ENCODE data around the gene PIGW.

Gene PIGW, protein sequence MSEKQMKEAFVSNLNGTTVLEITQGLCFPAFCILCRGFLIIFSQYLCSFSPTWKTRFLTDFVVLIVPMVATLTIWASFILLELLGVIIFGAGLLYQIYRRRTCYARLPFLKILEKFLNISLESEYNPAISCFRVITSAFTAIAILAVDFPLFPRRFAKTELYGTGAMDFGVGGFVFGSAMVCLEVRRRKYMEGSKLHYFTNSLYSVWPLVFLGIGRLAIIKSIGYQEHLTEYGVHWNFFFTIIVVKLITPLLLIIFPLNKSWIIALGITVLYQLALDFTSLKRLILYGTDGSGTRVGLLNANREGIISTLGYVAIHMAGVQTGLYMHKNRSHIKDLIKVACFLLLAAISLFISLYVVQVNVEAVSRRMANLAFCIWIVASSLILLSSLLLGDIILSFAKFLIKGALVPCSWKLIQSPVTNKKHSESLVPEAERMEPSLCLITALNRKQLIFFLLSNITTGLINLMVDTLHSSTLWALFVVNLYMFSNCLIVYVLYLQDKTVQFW

DNA sequence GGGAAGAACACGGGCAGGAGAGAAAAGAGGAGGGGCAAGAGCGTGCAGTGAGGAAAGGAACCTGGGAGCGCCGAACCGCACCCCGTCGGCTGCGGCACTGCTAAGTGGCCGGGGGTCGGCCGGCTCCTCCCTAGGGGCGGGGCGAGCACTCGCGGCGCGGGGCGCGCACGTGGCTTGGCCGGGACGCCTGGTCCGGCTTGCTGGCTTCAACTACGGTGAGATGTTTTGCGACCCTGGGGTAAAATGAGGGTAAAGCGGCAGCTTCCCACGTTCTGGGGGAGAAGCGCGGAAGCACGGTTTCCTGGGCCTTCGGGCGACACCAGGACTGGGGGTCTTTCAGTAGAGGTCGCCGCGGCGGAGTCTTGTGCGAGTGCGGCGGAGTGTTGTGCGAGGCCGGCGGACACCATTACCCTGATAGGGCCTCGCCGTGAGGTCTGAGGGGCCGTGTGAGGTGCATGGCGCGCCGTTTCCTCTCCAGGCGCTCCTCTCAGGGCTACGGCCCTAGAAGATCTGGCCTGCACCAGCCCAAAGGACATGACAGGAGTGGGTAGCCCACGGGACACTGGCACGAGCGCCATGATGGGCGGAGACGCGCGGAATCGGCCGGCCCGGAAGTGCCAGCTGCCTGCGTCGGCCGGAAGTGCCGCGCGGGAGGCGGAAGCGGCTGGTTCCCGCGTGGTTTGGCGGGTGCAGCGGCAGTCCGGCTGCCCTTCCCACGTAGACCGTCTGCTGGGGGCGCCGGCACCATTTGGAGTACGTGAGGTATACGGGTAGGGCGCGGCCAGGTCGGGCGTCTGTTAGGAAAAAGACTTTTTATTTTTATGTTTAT lies at the start of gene PIGW, which contains the start of gene MYO19:
TSS of gene PIGW (plus strand) at position 148 of the 829 bp plus-strand sequence. CDS start 2,115 bp downstream, outside the sequence.
TSS of gene MYO19 (minus strand) at position 29 of the 829 bp plus-strand sequence. CDS start 2,330 bp downstream, outside the sequence.
- H3K36me3 ChIP-seq (replicated peaks; ENCODE audit: insufficient read depth, low read length): no peaks in the 10 kb centered on the region; the same call in 1 of the 2 replicates
- peak within 1 kb of the TSS; percentile 87 for H2AFZ ChIP-seq (ENCODE audit: low read length)
- peaks cover 48% of the 10 kb centered on the region for H3K79me2 ChIP-seq (ENCODE audit: low read length)

DNA sequence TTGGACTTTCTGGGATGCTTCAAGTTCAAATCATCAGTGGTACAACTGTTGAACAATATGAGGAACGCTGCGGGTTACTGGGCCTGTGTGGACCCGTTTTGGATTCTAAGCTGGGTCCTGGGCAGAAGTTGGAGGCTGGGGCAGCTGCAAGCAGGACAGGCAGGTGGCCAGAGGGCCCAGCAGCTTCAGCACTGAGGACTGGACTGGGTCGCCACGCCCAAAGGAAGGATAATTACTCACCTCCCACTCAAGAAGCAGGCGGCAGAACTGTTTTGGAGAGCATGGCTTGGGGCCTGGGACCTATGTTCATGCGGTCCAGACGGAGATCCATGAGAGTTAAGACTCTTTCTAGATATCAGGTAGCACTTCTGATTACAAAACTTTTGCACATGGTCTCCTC lies 49.8 kb upstream of the PIGW start:
- no peaks in the 10 kb centered on the region for H3K36me3 ChIP-seq (replicated peaks; ENCODE audit: insufficient read depth, low read length)

More for the DNA sequence above, at the start of gene PIGW, which contains the start of gene MYO19:
- Histone ChIP-seq H3F3A (ENCODE audit: insufficient read depth, low read length) (peaks cover 12% of the 10 kb centered on the region; the same call in 1 of the 2 replicates), H3K4me1 (ENCODE audit: low read length) (peaks cover 12% of the 10 kb centered on the region), H3K9ac (ENCODE audit: low read length) (peak within 1 kb of the TSS; percentile 99), H3K27me3 (replicated peaks; ENCODE audit: insufficient read depth, low read length) (no peaks in the 10 kb centered on the region), H3K27ac (ENCODE audit: low read length) (peak within 1 kb of the TSS; percentile 98), H3K9me2 (replicated peaks; ENCODE audit: insufficient read depth, low read length) (no peaks in the 10 kb centered on the region), H3K9me3 (replicated peaks; ENCODE audit: insufficient read depth, low read length) (no peaks in the 10 kb centered on the region), H3K4me2 (ENCODE audit: low read depth, low read length) (peak within 1 kb of the TSS; percentile 93), H4K20me1 (ENCODE audit: insufficient read depth, low read length) (no peaks in the 10 kb centered on the region), H3K4me3 (ENCODE audit: low read length) (peak within 1 kb of the TSS; percentile 82)
- peak; percentile 93 for DNase-seq
- TF ChIP-seq EZH2phosphoT487 (IDR thresholded peaks at IDR 0.05; ENCODE audit: low read length): no peak
- TF ChIP-seq, protein P1, sequence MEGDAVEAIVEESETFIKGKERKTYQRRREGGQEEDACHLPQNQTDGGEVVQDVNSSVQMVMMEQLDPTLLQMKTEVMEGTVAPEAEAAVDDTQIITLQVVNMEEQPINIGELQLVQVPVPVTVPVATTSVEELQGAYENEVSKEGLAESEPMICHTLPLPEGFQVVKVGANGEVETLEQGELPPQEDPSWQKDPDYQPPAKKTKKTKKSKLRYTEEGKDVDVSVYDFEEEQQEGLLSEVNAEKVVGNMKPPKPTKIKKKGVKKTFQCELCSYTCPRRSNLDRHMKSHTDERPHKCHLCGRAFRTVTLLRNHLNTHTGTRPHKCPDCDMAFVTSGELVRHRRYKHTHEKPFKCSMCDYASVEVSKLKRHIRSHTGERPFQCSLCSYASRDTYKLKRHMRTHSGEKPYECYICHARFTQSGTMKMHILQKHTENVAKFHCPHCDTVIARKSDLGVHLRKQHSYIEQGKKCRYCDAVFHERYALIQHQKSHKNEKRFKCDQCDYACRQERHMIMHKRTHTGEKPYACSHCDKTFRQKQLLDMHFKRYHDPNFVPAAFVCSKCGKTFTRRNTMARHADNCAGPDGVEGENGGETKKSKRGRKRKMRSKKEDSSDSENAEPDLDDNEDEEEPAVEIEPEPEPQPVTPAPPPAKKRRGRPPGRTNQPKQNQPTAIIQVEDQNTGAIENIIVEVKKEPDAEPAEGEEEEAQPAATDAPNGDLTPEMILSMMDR (IDR thresholded peaks at IDR 0.05; ENCODE audit: low read length): peak; percentile 10; the same call in 1 of the 2 replicates

DNA sequence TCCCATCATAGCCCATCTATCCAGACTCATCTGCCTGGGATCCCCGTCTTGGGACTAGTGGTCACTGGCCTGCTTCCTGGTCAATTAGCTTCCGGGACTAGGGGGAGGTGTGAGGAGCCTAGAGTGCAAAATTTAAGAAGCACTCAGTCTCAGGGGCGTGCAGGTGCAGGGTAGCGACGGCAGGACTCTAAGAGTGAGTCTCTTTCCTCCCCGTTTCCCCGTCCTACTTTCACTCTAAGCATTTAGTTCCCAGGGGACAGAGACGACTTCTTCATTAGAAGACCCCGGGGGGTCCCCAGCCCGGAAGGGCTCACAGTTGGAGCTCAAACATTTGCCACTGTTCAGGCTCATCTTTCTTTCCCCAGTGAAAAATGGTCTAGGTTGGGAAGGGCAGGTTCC lies 49.0 kb upstream of the PIGW start:
- no peaks in the 10 kb centered on the region for H3F3A ChIP-seq (ENCODE audit: insufficient read depth, low read length)
- DNase-seq: no peak
- H3K9ac ChIP-seq (ENCODE audit: low read length): peak overlapping the region; percentile 70; the same call in 1 of the 2 replicates
- H3K4me2 ChIP-seq (ENCODE audit: low read depth, low read length): peak overlapping the region; percentile 96
- TF ChIP-seq EZH2 (optimal IDR thresholded peaks at IDR 0.05; ENCODE audit: low read depth, low read length): no peak
- TF ChIP-seq, protein P1 (IDR thresholded peaks at IDR 0.05; ENCODE audit: low read length): no peak
- TF ChIP-seq EZH2phosphoT487 (IDR thresholded peaks at IDR 0.05; ENCODE audit: low read length): no peak
- H2AFZ ChIP-seq (ENCODE audit: low read length): peak overlapping the region; percentile 95
- H3K9me3 ChIP-seq (replicated peaks; ENCODE audit: insufficient read depth, low read length): no peaks in the 10 kb centered on the region
- H3K4me1 ChIP-seq (ENCODE audit: low read length): peaks cover 4% of the 10 kb centered on the region; the same call in 1 of the 2 replicates
- H3K9me2 ChIP-seq (replicated peaks; ENCODE audit: insufficient read depth, low read length): no peaks in the 10 kb centered on the region
- no peaks in the 10 kb centered on the region; the same call in 1 of the 2 replicates for H4K20me1 ChIP-seq (ENCODE audit: insufficient read depth, low read length)
- H3K27ac ChIP-seq (ENCODE audit: low read length): no peak overlapping the region
- H3K79me2 ChIP-seq (ENCODE audit: low read length): peaks cover 41% of the 10 kb centered on the region
- H3K27me3 ChIP-seq (replicated peaks; ENCODE audit: insufficient read depth, low read length): peaks cover 14% of the 10 kb centered on the region
- peak overlapping the region; percentile 93 for H3K4me3 ChIP-seq (ENCODE audit: low read length)
- H3K36me3 ChIP-seq (replicated peaks; ENCODE audit: insufficient read depth, low read length): no peaks in the 10 kb centered on the region

More for the DNA sequence above, 49.8 kb upstream of the PIGW start:
- no peak for TF ChIP-seq EZH2phosphoT487 (IDR thresholded peaks at IDR 0.05; ENCODE audit: low read length)
- TF ChIP-seq, protein P1 (IDR thresholded peaks at IDR 0.05; ENCODE audit: low read length): no peak
- no peak for TF ChIP-seq EZH2 (optimal IDR thresholded peaks at IDR 0.05; ENCODE audit: low read depth, low read length)
- H3K4me1 ChIP-seq (ENCODE audit: low read length): peaks cover 4% of the 10 kb centered on the region; the same call in 1 of the 2 replicates
- no peak for DNase-seq
- no peaks in the 10 kb centered on the region; the same call in 1 of the 2 replicates for H4K20me1 ChIP-seq (ENCODE audit: insufficient read depth, low read length)
- peak overlapping the region; percentile 95; the same call in 1 of the 2 replicates for H2AFZ ChIP-seq (ENCODE audit: low read length)
- H3K27me3 ChIP-seq (replicated peaks; ENCODE audit: insufficient read depth, low read length): peaks cover 21% of the 10 kb centered on the region
- H3F3A ChIP-seq (ENCODE audit: insufficient read depth, low read length): no peaks in the 10 kb centered on the region
- H3K9ac ChIP-seq (ENCODE audit: low read length): no peak overlapping the region
- peaks cover 34% of the 10 kb centered on the region for H3K79me2 ChIP-seq (ENCODE audit: low read length)
- no peaks in the 10 kb centered on the region for H3K9me3 ChIP-seq (replicated peaks; ENCODE audit: insufficient read depth, low read length)
- H3K27ac ChIP-seq (ENCODE audit: low read length): no peak overlapping the region
- H3K9me2 ChIP-seq (replicated peaks; ENCODE audit: insufficient read depth, low read length): no peaks in the 10 kb centered on the region
- H3K4me2 ChIP-seq (ENCODE audit: low read depth, low read length): no peak overlapping the region
- H3K4me3 ChIP-seq (ENCODE audit: low read length): no peak overlapping the region
